HG03135 (cell line): ENCODE results near the gene CAMKK2.
"Not testable (repeated sequence)": the region's sequence is repeated elsewhere in the genome, so short reads cannot be mapped to it uniquely, and the experiment has no call there.

ENCODE experiments used
- ATAC-seq: cut with Tn5 transposase; IDR thresholded peaks from one replicate; pipeline ENCODE4 v1.9.1; 2021; ENCODE audit warnings: mild to moderate bottlenecking, moderate library complexity; ENCODE audit not compliant: unreplicated experiment

The CAMKK2 gene

DNA sequence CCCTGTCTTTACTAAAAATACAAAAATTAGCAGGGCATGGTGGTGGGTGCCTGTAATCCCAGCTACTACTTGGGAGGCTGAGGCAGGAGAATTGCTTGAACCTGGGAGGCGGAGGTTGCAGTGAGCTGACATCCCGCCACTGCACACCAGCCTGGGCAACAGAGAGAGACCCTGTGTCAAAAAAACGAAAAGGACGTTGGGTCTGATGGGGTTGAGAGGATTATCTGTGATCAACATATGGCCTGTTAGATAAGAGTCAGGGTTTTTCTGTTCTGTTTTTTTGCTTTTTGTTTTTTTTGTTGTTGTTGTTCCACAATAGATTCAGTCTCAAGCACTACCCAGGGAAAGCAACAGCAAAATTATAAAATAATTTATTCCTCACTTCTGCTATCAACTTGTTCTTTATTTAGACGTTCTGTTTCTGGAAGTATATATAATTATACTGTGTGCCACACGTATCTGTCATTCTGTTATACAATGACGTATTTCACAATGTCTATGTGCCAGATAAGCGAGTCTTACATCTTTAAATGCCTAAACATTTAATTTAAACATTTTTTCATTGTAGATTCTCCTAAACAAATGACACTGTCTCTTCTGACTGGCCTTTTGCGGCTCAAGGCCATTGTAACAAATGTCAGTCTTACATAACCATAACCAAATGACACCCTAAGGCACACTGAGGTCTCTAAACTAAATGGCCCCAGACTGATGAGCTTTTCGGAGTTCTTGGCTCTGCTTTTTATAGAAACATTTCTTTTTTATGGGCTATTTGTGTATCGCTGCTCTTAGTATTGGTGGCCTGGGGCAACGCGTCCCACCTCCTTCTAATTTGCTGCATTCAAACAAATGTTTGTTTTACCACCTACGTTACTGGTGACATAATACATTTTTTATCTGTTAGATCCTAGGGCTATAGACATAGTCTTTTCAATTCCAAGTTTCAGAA, 93.8 kb downstream of the CAMKK2 start:
- ATAC-seq, result no peak

DNA sequence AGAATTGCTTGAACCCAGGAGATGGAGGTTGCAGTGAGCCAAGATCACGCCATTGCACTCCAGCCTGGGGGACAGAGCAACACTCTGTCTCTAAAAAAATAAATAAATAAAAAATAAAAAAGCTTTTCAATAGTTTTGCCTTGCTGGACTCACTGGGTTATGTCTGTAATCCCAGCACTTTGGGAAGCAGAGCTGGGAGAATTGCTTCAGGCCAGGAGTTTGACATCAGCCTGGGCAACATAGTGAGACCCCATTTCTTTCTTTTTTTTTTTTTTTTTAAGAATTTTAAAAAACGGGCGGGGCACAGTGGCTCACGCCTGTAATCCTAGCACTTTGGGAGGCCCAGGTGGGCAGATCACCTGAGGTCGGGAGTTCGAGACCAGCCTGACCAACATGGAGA, 95.4 kb downstream of the CAMKK2 start:
- ATAC-seq, result not testable (repeated sequence)

DNA sequence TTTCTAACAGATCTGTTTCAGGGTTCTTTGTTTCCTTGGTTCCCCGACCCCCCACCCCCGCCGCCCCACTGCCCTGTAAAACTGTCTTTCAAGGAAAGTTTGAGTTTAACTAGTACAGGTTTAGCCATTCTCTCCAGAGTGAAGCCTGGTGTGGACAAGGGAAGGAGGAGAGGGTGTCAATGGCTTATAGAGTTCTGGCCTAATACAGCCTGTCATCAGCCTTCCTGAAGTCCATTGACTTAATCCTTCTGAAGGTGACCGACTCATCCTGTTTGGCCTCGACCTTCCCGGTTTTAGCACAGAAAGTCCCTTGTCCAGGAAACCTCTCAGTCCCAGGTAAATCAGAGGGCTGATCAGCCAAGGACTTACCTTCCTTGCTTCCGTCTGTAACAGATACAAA, 97.6 kb downstream of the CAMKK2 start:
- ATAC-seq, result no peak

DNA sequence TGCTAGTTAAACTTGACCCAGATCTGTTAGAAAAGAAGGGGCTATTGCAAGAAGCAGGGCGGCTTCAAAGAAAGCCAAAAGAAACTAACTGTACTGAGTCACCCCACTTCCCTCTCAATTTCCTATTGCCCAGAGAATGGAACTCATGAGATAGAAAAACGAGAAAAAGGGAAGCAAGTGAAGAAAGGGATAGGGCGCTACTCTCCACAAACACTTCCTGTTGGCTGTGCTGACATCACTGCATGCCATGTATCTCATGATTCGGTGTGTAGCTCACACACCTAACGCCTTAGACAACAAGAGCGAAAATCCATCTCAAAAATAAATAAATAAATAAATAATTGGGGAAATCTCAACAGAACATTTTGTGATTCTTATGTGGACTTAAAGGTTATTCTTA, 99.6 kb downstream of the CAMKK2 start:
- no peak for ATAC-seq

DNA sequence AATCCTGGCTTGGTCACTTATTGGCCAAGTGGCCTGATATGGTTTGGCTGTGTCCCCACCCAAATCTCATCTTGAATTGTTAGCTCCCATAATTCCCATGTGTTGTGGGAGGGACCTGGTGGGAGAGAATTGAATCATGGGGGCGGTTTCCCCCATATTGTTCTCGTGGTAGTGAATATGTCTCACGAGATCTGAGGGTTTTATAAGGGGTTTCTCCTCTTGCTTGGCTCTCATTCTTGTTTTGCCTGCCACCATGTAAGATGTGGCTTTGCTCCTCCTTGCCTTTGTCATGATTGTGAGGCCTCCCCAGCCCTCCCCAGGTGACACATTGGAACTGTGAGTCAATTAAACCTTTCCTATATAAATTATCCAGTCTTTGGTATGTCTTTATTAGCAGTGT, 105.4 kb downstream of the CAMKK2 start:
- ATAC-seq, result no peak

DNA sequence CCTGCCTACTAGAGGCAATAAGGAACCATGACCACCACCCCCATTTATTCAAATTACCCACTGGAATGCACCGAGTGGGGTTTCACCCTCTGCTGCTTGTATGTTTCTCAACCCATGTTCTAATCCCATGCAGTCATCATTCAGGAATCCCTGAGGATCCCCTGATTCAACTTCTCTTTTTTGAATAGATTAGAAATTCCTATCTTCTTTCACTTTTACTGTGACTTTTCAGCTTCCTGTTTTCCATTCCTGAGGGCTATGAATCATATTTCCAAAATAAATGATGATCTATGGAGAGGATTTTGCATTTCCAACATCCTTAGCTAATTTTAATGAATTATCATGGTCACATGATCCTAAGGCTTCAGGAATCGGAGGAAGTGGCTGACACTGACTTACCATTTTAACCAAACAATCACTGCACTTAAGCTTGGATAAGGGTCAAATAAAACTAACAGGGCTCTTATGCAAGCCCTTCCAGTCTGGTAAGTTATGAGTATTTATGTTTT, 105.9 kb downstream of the CAMKK2 start:
- ATAC-seq, result no peak

DNA sequence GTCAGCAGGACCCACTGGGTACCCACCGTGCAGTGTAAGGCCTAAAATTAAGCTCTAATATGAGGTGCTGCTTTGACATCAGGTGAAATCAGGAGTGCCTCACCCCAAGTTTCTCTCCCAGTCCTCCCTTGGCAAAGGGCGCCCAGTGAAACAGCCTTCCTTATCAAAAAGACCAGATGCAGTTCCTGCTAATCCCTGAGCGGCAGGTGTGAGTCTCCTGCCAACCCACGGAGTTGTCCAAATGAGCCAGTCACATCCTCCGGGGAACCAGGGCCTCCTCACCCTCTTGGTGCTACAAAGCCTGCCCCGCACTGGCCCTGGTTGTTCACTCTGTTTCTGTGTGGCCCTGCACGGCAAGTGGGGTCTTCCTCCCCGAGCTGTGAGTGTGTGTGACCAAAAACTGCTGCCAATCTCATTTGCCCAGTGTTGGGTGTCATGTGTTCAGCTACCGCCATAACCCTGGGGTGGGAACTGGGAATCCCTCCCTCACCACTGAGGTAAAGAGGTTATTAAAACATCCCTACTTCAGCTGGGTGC, 106.8 kb downstream of the CAMKK2 start:
- no peak for ATAC-seq

DNA sequence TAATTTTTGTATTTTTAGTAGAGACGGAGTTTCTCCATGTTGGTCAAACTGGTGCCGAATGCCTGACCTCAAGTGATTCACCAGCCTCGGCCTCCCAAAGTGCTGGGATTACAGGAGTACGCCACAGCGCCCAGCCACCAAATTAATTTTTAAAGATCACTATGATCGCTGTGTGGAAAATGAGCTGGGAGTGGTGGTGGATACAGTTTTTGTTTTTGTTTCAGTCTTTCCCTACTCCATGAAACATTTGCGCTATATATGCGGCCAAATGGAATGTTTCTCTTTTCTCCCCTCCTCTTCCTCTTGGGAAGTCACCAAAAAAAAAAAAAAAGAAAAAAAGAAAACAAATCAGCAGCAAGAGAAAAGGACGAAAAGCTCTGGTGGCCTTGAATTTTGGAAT, 107.4 kb downstream of the CAMKK2 start:
- no peak for ATAC-seq

DNA sequence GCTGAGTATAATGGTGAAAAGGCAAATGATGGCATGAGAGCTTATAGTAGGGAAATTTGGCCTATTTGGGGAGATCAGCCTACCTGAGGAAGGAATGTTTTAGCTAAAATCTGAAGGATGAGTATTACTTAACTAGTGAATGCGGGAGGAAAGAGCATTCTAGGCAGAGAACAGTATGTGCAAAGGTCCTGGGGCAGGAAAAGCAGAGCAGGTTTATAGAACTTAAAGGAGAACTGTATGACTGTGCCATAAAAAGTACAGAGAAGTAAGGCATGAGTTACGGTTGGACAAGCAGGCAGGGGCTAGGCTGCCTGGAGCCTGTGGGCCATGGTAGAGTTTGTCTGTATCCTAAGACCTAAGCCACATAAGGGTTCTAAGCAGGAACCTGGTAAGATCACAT, 108.3 kb downstream of the CAMKK2 start:
- ATAC-seq, result no peak
